Stimulated activated CD4-positive, alpha-beta T cell treated with anti-CD3 and anti-CD28 coated beads, Interleukin-12 subunit alpha, Interleukin-12 subunit beta, amount 100 ng/mL, for 48 hours (primary cell): ENCODE measurements around the gene GSTA4.
"Not testable (repeated sequence)": the region's sequence is repeated elsewhere in the genome, so short reads cannot be mapped to it uniquely, and the experiment has no call there.

Source experiments
- DNase-seq, 3 donors: peaks; one replicate each; pipeline ENCODE4 v3.0.0-alpha.2; 2020; ENCODE audit warnings: low read depth in 2 of 3, low spot score in 1 of 3

The GSTA4 gene

DNA sequence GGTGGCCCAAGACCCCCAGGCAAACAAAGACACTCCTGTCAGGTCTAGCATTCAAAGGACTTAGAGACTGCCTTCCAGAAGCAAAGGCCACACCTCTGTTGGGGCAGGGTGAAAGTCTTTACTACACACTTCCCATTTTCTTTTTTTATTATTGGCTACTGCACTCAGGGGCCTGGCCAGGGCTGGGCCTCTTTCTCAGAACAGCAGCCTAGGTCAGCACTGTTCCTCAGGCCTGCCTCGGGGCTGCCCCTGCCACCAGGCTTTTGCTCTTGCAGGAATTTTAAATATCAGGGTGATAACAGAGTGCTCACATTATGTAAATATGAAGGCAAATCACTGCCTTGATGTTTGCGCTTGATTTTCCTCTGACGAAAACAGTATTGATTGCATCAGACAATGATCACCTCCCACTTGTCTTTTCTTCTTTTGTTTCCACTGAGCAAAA is 18.5 kb downstream of the GSTA4 start:
- DNase-seq, result peak in 2 of 3 donors; percentile 27 to 28

DNA sequence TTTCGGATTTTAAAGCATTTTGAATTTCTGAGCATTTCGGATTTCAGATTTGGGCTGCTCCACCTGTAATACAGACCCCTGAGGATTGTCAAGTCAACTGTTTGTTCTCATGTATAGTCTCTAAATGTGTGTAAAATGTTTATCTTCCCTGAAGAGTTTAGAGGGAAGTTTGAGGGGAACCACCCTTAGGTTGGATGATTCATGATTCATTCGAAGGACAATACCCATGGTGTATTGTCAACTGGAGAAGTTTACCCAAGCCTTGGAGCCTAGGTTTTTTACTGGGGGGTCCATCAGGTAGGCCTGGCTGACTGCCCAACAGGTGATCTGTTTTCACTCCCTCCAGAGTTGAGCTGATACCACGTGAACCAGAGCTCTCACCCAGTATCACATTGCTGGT is 18.9 kb downstream of the GSTA4 start:
- no peak for DNase-seq

DNA sequence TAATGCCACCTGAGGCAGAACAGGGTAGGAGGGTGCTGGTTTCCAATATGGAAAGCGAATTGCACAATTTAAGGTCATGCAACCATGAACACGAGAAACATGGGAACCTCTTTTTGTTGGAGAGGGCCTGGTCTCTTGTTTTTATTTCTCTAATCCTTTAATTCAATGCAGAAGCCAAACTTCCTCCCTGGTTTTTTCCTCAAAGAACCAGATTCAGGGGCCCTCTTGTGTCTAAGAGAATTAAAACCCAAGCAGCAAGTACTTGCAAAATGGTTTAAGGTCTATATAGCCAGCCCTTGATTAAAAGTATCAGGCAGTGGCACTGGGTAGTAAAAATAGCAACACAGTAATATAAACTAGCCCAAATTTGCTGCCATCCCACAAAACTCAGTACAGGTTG is 19.5 kb downstream of the GSTA4 start:
- DNase-seq, result no peak

DNA sequence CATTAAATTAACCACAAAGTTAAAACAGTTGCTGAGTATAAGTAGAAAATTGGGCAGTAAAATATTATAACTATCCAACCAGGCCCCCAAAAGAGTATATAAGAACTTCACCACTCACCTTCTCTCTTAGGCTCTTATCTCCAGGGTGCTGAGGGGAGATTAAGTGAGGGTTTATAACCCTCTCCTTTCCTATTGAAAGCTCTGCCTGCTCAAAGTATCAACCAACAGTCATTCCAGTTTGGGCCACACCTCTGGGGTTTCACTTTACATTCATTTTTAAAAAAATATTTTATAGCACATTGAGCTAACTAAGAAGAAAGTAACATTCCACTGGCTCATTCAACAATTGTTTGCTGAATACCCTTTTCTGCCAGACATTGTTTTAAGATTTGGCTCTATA is 22.1 kb downstream of the GSTA4 start:
- DNase-seq, result no peak

DNA sequence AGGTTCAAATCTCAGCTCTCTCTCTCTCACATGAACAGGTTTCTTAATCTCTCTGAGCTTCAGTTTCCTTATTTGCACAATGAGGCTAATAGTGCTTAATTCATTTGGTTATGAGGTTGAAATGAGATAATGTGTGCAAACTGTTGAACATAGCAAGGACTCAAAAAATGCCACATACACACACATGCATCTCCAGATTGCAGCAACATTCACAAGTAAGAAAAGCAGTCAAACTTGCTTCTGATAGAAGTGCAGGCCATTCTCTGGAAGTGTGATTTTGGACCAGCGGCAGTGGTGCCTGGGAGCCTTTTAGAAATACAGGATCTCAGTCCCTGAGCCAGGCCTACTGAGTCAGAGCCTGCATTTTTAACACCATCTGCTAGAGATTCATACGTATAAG is 25.7 kb downstream of the GSTA4 start:
- no peak for DNase-seq

DNA sequence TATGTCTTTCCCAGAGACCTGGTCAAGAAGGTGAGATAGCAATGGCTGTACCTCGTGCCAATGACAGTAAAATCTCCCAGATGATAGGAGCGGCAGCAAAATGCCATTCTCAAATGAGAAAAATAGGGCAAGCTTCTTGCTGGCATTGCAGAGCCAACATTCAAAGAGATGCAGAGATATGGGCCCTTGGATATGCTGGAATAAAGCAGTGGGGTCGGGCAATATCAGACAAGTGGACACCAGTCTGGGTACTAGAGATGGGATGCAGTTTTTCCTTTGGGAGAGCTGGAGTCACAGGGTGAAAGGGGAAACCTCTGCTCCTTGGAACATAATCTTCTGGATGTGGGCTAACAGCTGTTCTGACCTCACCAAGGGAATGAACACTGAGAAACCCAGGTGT is 29.0 kb downstream of the GSTA4 start:
- no peak for DNase-seq

GRCh38 chr6:52965380-52965779 is 29.7 kb downstream of the GSTA4 start:
- DNase-seq, result no peak

DNA sequence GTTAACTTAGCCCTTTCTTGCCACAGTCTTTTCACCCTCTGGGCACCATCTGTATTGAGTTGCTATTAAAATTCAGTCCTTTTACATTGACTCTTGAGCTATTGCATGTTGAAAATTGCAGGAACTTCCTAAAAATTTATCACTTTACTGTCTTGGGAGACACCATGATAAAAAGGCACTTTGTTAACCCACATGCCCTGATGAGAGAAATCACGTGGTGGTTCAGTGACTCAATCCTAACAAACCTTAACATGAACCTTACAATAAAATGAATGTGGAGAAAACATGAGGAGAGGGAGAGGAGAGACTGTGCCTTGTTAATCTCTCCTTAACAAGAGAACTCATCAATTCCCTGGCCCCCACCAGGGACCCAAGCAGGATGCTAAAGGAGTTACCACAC is 30.8 kb downstream of the GSTA4 start:
- no peak for DNase-seq

- no peak for DNase-seq
Observed at GRCh38 chr6:52962701-52963100, 32.4 kb downstream of the GSTA4 start.

DNA sequence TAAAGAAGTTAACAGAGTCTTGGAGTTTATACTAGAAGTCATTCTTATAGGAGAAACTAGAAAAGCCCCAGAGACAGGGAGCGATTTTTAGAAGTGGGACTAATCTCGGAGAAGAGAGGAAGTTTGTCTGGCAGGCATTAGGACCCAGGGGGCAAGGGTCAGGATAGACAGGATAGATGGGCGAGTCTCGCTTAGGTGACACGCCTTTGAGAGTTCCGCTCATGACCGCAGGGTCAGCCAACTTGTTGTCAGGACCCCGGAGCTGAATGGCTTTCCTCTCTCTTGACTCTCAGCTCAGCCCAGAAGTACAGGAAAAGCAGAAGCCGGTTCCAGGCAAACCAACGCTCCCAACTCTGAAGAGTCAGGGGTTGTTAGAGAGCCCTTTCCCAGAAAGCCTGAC is 34.1 kb downstream of the GSTA4 start:
- DNase-seq, result not testable (repeated sequence)

DNA sequence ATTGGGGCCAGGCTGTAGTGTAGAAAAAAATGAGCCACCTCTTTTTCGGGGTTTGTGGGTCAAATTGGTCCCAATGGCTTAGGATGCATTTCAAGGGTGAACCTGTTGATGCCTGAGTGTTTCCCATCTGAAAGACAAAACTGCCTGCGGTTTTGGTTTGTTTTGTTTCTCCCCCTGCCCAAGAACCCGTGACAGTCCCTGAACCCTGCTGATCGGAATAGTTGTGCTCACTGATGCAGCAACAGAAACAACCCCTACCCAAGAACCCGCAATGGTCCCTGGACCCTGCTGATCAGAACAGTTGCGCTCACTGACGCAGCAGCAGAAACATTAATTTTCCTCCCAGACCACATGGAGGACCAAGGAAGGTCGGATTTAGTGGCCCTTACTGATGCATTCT is 34.9 kb downstream of the GSTA4 start:
- DNase-seq, result not testable (repeated sequence)

DNA sequence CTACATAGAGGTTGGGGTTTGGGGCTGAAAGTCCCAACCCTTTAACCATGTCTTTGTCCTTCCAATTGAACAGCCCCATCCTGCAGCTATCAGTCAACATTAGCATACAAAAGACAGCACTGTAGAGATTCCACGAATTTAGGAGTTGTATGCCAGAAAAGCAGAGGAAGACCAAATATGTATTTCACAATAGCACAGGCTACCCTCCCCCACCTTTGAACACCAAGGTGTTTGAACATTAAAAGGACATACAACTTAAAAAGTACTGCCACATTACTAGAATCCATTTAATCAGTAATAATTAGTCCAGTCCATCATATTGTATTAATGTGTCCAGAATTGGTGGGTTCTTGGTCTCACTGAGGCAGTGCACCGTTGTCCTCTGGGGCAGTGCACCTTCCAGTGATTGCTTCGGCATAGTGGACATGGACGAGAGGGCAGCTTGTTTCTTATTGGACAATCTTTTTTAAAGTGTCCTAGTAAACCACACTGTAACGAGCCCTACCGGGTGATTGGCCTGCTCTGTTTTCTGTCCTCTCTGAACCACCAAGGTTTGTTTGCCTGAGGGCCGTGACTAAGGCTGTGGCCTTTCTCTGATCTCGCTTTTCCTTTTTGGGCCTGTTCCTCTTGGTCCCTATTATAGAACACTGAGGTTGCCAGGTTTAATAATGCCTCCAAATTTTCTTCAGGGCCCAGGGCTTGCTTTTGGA is 36.4 kb downstream of the GSTA4 start:
- DNase-seq, result no peak

GRCh38 chr6:52955871-52956270 is 39.2 kb downstream of the GSTA4 start:
- DNase-seq, result no peak

GRCh38 chr6:52953911-52954839 is 40.9 kb downstream of the GSTA4 start:
- DNase-seq, result no peak

DNA sequence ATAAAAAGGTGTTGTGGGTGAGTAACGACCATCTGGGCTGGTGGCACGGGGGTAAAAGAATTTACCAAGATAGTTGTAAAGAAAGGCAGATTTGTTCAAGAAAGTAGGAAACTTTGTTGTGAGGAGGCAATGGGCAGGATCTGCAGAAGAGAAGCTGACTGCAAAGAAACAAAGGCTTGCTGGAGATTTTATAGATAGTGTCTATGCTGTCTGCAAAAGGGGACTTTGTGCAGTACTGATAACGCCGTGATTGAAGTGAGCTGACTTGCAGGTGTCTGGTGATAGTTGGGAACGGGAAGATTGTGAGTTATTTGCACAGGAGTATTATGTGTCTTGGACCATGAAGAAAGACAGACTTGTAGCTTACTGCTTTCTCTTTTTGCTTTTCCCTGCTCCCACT is 48.8 kb downstream of the GSTA4 start:
- DNase-seq, result no peak

DNA sequence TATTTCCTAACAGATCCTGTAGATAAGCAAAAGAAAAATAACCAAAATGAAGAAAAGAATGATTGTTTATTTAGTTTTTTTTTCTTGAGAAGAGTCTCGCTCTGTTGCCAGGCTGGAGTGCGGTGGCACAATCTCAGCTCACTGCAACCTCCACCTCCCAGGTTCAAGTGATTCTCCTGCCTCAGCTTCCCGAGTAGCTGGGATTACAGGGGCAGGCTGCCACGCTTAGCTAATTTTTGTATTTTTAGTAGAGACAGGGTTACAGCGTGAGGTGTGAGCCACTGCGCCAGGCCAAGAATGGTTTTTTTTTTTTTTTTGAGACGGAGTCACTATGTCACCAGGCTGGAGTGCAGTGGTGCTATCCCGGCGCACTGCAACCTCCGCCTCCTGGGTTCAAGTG is 52.3 kb downstream of the GSTA4 start:
- DNase-seq, result not testable (repeated sequence)

- DNase-seq, result no peak
Observed at GRCh38 chr6:52942221-52942620, 52.9 kb downstream of the GSTA4 start.

DNA sequence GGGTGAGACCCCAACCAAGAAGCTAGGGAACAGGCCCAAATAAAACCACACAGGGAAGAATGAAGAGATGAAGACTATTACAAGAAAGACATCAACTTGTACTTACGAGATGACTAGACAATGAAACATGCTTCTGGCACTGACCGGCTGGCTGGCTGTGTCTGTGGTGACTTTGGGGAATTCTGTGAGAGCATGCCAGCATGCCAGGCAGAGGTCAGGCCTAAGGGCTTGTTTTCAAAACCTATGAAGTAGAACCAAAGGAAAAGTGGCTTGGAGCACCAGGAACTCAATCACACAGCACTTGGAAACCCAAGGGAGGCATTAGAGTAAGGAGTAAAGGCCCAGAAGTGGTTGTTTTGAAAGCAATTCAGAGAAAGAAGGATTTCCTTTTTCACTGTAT is 57.2 kb downstream of the GSTA4 start:
- no peak for DNase-seq

DNA sequence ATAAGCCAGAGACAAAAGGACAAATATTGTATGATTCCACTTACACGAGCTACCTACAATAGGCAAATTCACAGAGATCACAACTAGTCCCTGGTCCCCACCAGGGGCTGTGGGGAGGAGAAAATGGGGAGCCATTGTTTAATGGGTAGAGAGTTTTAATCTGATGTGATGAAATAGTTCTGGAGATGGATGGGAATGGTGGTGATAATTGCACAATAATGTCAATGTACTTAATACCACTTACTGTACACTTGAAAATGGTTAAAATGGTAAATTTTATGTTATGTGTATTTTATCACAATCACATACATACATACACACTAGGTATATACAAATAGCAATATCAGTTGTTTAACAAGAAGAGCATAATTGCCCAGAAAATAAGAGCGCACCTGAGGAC is 61.3 kb downstream of the GSTA4 start:
- no peak for DNase-seq

DNA sequence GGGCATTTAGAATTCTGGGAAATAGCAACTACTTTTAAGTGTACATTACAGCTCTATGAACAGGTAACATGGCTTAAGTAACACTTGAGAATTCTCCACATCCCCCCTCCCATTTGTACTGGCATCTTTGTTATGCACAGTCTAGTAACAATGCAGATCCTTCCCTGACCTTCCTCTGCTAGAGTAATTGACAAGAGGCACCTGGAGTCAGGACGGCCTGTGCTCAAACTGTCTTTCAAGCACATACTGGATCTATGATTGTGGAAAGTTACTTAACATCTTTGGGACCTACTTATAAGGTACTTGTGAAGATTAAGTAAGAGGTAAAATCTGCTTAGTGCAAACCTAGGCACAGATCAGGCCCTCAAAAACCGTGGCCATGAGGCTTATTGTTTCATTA is 63.7 kb downstream of the GSTA4 start:
- DNase-seq, result no peak

GRCh38 chr6:52929321-52930164 is 65.5 kb downstream of the GSTA4 start:
- no peak for DNase-seq
